ENCODE results near the gene KCNC1. TPM values are rescaled to one million over a fixed set of nuclear protein-coding genes. Genes with fewer than 3 reads are reported as not detected.

The KCNC1 gene
- polyA plus RNA-seq, 2 of the 4 experiments (the other 2 are of a cell fraction) = 0.08 TPM; not detected in 1

DNA sequence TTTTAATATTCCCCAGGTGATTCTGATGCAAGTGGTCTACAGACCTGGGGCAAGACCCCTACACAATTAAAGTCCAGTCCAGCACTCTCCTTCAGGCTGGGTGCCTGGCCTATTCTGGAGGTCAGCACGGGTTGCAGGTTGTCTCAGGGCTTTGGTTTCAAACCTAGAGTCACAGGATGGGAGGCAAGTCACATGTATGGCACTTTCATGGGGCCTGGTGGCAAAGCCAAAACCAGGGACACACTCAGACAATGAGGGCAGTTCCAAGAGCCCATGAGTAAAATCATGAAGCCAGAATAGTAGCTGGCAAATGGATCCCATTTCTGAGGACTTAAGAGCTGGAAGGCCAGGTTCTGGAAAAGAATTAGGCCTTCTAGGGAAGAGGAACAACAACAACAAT is 96.6 kb downstream of the KCNC1 start:
- no peak for DNase-seq (ENCODE audit: low read depth in 1 of 2, low spot score in 1 of 2)
- no peak overlapping the region for H3K4me2 ChIP-seq
- WGBS (ENCODE audit: missing lambda C conversion rate) = 20% methylated on average over 1 of the region's 1 CpG
- no peak overlapping the region for H3K4me3 ChIP-seq
- POLR2A ChIA-PET = no interaction called here
- H3K4me1 ChIP-seq = no peaks in the 10 kb centered on the region
- H3K27ac ChIP-seq = no peak overlapping the region
- no peaks in the 10 kb centered on the region for H3K9me3 ChIP-seq
- TF ChIP-seq CHD2 (IDR thresholded peaks at IDR 0.05; ENCODE audit: low read length, partially characterized antibody) (no peak), RNF2 (IDR thresholded peaks at IDR 0.05; ENCODE audit: borderline replicate concordance, low read depth) (no peak), EHF (CRISPR knock-in tag; IDR thresholded peaks at IDR 0.05) (no peak), KDM5A (IDR thresholded peaks at IDR 0.05) (no peak), NR3C1 (IDR thresholded peaks at IDR 0.05) (no peak), CTCF (IDR thresholded peaks at IDR 0.05) (no peak), JUNB (IDR thresholded peaks at IDR 0.05) (no peak), ESRRA (IDR thresholded peaks at IDR 0.05; ENCODE audit: borderline replicate concordance, low read length) (no peak), ZFP36 (IDR thresholded peaks at IDR 0.05; ENCODE audit: borderline replicate concordance, partially characterized antibody) (no peak), ZC3H11A (IDR thresholded peaks at IDR 0.05) (no peak), ATOH8 (CRISPR knock-in tag; IDR thresholded peaks at IDR 0.05; ENCODE audit: low read depth) (no peak), RARB (CRISPR knock-in tag; IDR thresholded peaks at IDR 0.05) (no peak), KDM1A (IDR thresholded peaks at IDR 0.05; ENCODE audit: low read depth) (no peak), MAFK (IDR thresholded peaks at IDR 0.05; ENCODE audit: partially characterized antibody) (no peak), ELK1 (IDR thresholded peaks at IDR 0.05; ENCODE audit: low read depth, low read length) (no peak)
- TF ChIP-seq, protein P1, sequence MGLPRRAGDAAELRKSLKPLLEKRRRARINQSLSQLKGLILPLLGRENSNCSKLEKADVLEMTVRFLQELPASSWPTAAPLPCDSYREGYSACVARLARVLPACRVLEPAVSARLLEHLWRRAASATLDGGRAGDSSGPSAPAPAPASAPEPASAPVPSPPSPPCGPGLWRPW (IDR thresholded peaks at IDR 0.05) = no peak
- CTCF ChIA-PET = no interaction called here
- no peak for ATAC-seq
- FAIRE-seq = no peak

- no peak for ATAC-seq
- no peaks in the 10 kb centered on the region for H3K9me3 ChIP-seq
- H3K27ac ChIP-seq = no peak overlapping the region
- WGBS (ENCODE audit: missing lambda C conversion rate) = 82% methylated on average over 3 of the region's 3 CpGs
- H3K4me2 ChIP-seq = no peak overlapping the region
- ChIA-PET CTCF (no interaction called here), POLR2A (no interaction called here)
- no peak overlapping the region for H3K4me3 ChIP-seq
- DNase-seq (ENCODE audit: low read depth in 1 of 2, low spot score in 1 of 2) = no peak
- TF ChIP-seq KDM1A (IDR thresholded peaks at IDR 0.05; ENCODE audit: low read depth) (no peak), EHF (CRISPR knock-in tag; IDR thresholded peaks at IDR 0.05) (no peak), TP53 (CRISPR knock-in tag; IDR thresholded peaks at IDR 0.05) (no peak), BHLHE40 (IDR thresholded peaks at IDR 0.05; ENCODE audit: low read depth, low read length) (no peak), ATOH8 (CRISPR knock-in tag; IDR thresholded peaks at IDR 0.05; ENCODE audit: low read depth) (no peak)
- no peak for FAIRE-seq
- H3K4me1 ChIP-seq = no peaks in the 10 kb centered on the region
Observed at GRCh38 chr11:17831883-17832282, 97.3 kb downstream of the KCNC1 start.

Other genes with a start within 250 kb of the KCNC1 start
- 8.6 and 10.4 TPM in 2 replicates for gene USH1C, start 190.4 kb upstream of the KCNC1 start, polyA plus RNA-seq (2011; rRNA removed)
- 1.8 to 3.2 TPM (median 2.8 TPM) in 3 replicates for gene USH1C, start 190.4 kb upstream of the KCNC1 start, polyA plus RNA-seq (2017; fragmentation: RNase III; extraction: RNeasy Plus Mini Kit Qiagen cat#74134 plus additional on column Dnase treatment)
- not detected in 2 replicates for gene OTOG, start 187.5 kb upstream of the KCNC1 start, polyA plus RNA-seq (2011; rRNA removed)
- gene OTOG, start 187.5 kb upstream of the KCNC1 start, polyA plus RNA-seq (2017; fragmentation: RNase III; extraction: RNeasy Plus Mini Kit Qiagen cat#74134 plus additional on column Dnase treatment) = not detected in 3 replicates
- not detected in 2 replicates for gene MYOD1, start 15.2 kb upstream of the KCNC1 start, polyA plus RNA-seq (2011; rRNA removed)
- gene MYOD1, start 15.2 kb upstream of the KCNC1 start, polyA plus RNA-seq (2017; fragmentation: RNase III; extraction: RNeasy Plus Mini Kit Qiagen cat#74134 plus additional on column Dnase treatment) = not detected in 3 replicates

Measured in A549 (cell line).